Measurements from ENCODE around the gene SEPTIN1. TPM values are rescaled to one million over a fixed set of nuclear protein-coding genes. Genes with fewer than 3 reads are reported as not detected.

The SEPTIN1 gene
- total and polyA plus RNA-seq, 2 of the 13 experiments (the other 11 are each of a cell fraction or from before 2014, with no cell fraction given) = 0.18 to 0.67 TPM

DNA sequence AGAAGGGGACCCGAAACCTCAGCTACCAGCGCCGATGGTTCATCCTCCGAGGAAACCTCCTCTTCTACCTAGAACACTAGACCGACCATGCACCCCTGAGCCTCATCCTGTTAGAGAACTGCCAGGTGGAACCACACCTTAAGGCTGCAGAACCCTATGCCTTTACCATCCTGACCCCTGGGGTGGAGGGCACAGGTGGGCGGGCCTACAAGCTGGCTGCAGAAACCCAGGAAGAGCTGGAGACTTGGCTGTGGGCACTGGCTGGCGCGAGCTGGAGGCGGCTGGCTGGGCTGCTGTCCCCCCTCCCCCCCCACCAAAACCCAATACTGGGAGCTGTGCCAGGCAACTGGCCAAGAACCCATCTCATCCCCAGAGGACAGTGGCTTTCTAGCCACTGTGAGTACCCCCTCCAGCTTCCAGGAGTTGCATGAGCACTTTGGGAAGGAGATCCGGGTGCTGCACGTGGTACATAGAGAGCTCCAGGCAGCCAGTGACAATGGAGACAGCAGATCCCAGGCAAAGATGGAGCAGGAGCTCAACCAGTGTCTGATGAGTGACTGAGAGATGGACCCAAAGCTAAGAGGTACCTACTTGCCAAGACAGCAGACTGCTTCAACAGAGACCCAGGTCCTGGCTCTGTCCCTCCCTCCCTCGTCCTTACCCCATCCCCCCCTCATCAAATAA lies 25.8 kb downstream of the SEPTIN1 start:
- Histone ChIP-seq H3K4me3 (replicated peaks in 1 of 3; ENCODE audit: insufficient read depth in 1 of 3, low read depth in 2 of 3, low read length in 3 of 3) (peak overlapping the region; percentile 64 to 94 (median 88); a peak in 5 of 6 replicates), H3K4me1 (ENCODE audit: insufficient read depth, low read length) (peaks cover 52% of the 10 kb centered on the region), H3K27ac (ENCODE audit: extremely low read length, insufficient read depth, low read length) (peak overlapping the region; percentile 92), H3K79me2 (ENCODE audit: insufficient read depth, low read length) (peaks cover 23% of the 10 kb centered on the region), H3K4me2 (ENCODE audit: low read depth, low read length) (peak overlapping the region; percentile 95), H3K27me3 (ENCODE audit: control insufficient read depth in 1 of 2, insufficient read depth in 2 of 2, low read length in 2 of 2) (no peaks in the 10 kb centered on the region; a peak in 1 of 5 replicates), H4K20me1 (ENCODE audit: insufficient read depth, low read length) (no peaks in the 10 kb centered on the region), H3K36me3 (replicated peaks in 1 of 2; ENCODE audit: control insufficient read depth in 1 of 2, insufficient read depth in 2 of 2, low read length in 2 of 2) (peaks cover 10 to 48% of the 10 kb centered on the region in 2 experiments), H3K9ac (ENCODE audit: insufficient read depth, low read depth, low read length) (peak overlapping the region; percentile 84), H2AFZ (ENCODE audit: low read length) (no peak overlapping the region), H3K9me3 (ENCODE audit: low read length) (no peaks in the 10 kb centered on the region)
- ChIA-PET CTCF (ENCODE audit: low intra/inter-chr PET ratio, low total read pairs) (no interaction called here), POLR2A (interaction anchor here (0.6 to 6.7 kb wide), 12 partner anchors 9 to 302 kb away, joined by 3 to 94 read pairs (median 7); partner anchors contain the start of genes DCTPP1, FBRS, TBC1D10B and ZNF48)
- DNase-seq (ENCODE audit: low spot score) (no peak), ATAC-seq (no peak), FAIRE-seq (no peak)
- intact Hi-C loops (cut with micrococcal nuclease; ENCODE audit: unreplicated experiment) (no loop called here), in situ Hi-C loops (cut with HindIII; ENCODE audit: extremely low pct_ligation_motif_present, low pct_unique_long_range_greater_than_20kb) (loop anchor here (10.0 kb wide), 1 partner anchor 258 kb away; the partner anchor contains the start of gene ZNF689)
- 76% methylated on average over 11 of the region's 12 CpGs for WGBS (ENCODE audit: low lambda C conversion rate)
- BruUV-seq (replicated peaks) = no TSS peak
- TF ChIP-seq ZKSCAN8 (CRISPR knock-in tag; IDR thresholded peaks at IDR 0.05; ENCODE audit: borderline replicate concordance) = no peak
- peak; percentile 32 for TF ChIP-seq AGO2 (optimal IDR thresholded peaks at IDR 0.05; ENCODE audit: low read depth, low read length)
- TF ChIP-seq, protein P1, sequence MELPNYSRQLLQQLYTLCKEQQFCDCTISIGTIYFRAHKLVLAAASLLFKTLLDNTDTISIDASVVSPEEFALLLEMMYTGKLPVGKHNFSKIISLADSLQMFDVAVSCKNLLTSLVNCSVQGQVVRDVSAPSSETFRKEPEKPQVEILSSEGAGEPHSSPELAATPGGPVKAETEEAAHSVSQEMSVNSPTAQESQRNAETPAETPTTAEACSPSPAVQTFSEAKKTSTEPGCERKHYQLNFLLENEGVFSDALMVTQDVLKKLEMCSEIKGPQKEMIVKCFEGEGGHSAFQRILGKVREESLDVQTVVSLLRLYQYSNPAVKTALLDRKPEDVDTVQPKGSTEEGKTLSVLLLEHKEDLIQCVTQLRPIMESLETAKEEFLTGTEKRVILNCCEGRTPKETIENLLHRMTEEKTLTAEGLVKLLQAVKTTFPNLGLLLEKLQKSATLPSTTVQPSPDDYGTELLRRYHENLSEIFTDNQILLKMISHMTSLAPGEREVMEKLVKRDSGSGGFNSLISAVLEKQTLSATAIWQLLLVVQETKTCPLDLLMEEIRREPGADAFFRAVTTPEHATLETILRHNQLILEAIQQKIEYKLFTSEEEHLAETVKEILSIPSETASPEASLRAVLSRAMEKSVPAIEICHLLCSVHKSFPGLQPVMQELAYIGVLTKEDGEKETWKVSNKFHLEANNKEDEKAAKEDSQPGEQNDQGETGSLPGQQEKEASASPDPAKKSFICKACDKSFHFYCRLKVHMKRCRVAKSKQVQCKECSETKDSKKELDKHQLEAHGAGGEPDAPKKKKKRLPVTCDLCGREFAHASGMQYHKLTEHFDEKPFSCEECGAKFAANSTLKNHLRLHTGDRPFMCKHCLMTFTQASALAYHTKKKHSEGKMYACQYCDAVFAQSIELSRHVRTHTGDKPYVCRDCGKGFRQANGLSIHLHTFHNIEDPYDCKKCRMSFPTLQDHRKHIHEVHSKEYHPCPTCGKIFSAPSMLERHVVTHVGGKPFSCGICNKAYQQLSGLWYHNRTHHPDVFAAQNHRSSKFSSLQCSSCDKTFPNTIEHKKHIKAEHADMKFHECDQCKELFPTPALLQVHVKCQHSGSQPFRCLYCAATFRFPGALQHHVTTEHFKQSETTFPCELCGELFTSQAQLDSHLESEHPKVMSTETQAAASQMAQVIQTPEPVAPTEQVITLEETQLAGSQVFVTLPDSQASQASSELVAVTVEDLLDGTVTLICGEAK (IDR thresholded peaks at IDR 0.05) = no peak
- TF ChIP-seq, protein P1 (CRISPR knock-in tag; IDR thresholded peaks at IDR 0.05) = 0 out of 2 replicates have a peak, but pooled peaks have one; percentile 13
- no peak for TF ChIP-seq DMAP1 (CRISPR knock-in tag; IDR thresholded peaks at IDR 0.05)
- 0 out of 2 replicates have a peak, but pooled peaks have one; percentile 48 for TF ChIP-seq ZNF224 (CRISPR knock-in tag; IDR thresholded peaks at IDR 0.05)
- no peak for TF ChIP-seq NBN (conservative IDR thresholded peaks at IDR 0.05)
- TF ChIP-seq ZNF20 (CRISPR knock-in tag; IDR thresholded peaks at IDR 0.05) = 0 out of 2 replicates have a peak, but pooled peaks have one; percentile 0
- TF ChIP-seq ZNF333 (CRISPR knock-in tag; IDR thresholded peaks at IDR 0.05; ENCODE audit: borderline replicate concordance) = peak; percentile 28; the same call in 1 of the 2 replicates
- 0 out of 2 replicates have a peak, but pooled peaks have one; percentile 18 for TF ChIP-seq SP4 (CRISPR knock-in tag; IDR thresholded peaks at IDR 0.05)
- TF ChIP-seq ZSCAN21 (CRISPR knock-in tag; IDR thresholded peaks at IDR 0.05; ENCODE audit: borderline replicate concordance) = peak; percentile 32; the same call in 1 of the 2 replicates
- 0 out of 2 replicates have a peak, but pooled peaks have one; percentile 19 for TF ChIP-seq ZNF138 (CRISPR knock-in tag; IDR thresholded peaks at IDR 0.05; ENCODE audit: low read depth)
- 0 out of 2 replicates have a peak, but pooled peaks have one; percentile 14 for TF ChIP-seq POLR2AphosphoS5 (IDR thresholded peaks at IDR 0.05; ENCODE audit: low read depth, low read length)
